GM13977 (cell line): ENCODE results near the gene FOXF2.

Source experiments
- DNase-seq: peaks from one replicate; pipeline ENCODE4 v3.0.0; 2012; ENCODE audit warnings: low spot score
- CTCF ChIP-seq: IDR thresholded peaks from 2 replicates; pipeline ENCODE4 v1.5.1; 2012; ENCODE audit warnings: mild to moderate bottlenecking, control low read depth; ENCODE audit not compliant: insufficient read depth; ENCODE audit errors: extremely low read depth, missing control alignments
- in situ Hi-C: fragments of 300-500 bp; cut with MboI; formaldehyde crosslinking; loops from one replicate; pipeline ENCODE4 v1.12.0; 2022; ENCODE audit warnings: low sequenced_read_pairs, low pct_unique_long_range_greater_than_20kb, mixed read lengths, inconsistent platforms; ENCODE audit not compliant: unreplicated experiment

FOXF2 gene

GRCh38 chr6:1439349-1439748 is 50.0 kb downstream of the FOXF2 start:
- in situ Hi-C loops, result no loop called here
- DNase-seq, result no peak
- TF ChIP-seq CTCF, result no peak

- TF ChIP-seq CTCF, result no peak
- DNase-seq, result no peak
- in situ Hi-C loops, result no loop called here
Measured at GRCh38 chr6:1442929-1443328, 53.6 kb downstream of the FOXF2 start.
